ENCODE measurements around the gene LOXL1. TPM values are rescaled to one million over a fixed set of nuclear protein-coding genes. Genes with fewer than 3 reads are reported as not detected.
A peak's percentile ranks its signal among the peaks of the same experiment; 100 is the strongest.

Gene LOXL1
- polyA plus RNA-seq, 1 of the 3 experiments (the other 2 are of a cell fraction), result 50.3 TPM

DNA sequence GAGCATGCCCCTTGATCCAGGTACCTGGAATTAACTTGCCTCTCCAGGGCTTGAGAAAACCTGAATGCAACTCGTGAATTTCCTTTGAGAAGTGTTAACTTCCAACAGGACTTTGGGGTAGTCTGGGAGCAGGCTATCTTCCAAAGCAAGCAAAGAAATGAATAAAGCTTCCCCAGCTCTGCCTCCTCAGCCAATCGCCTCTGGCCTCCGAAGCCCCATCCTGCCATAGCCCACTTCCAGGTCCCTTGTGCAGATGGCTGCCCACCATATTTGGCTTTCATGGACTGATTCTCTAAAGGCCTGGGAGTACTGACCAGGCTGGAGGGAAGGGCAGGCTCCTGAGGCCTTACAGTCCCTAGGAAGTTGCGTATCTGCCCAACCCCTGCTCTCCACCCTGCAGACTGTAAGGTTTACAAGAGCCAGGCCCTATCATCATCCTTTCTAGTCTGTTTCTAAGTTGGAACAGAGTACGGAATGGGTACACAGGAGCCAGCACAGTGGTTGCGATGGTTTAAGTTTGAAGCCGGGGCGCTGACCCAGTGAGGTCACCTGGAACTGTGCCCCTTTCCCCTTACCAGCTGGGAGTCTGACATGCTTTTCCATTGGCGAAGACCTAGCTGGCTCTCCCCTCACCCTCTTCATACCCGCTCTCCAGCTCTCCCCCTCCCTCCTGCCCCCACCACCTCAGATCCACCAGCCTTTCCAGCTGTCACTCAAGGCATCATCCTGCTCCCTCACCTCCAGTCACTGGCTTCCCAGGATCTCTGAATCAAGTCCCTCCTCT, 67.1 kb downstream of the LOXL1 start:
- no peak for DNase-seq
- peaks cover 18% of the 10 kb centered on the region for H3F3A ChIP-seq (replicated peaks; ENCODE audit: insufficient read depth)
- ChIA-PET POLR2A (interaction anchor here (1.4 kb wide), 1 partner anchor 10 kb away, joined by 5 read pairs; no protein-coding TSS in a partner anchor), CTCF (interaction anchor here (0.8 to 5.1 kb wide), 14 partner anchors 10 to 622 kb away, joined by 3 to 37 read pairs (median 4); partner anchors contain the start of gene CLK3)
- H2AFZ ChIP-seq (ENCODE audit: low read depth), result no peak overlapping the region
- H3K27ac ChIP-seq (ENCODE audit: low read depth in 2 of 2, low read length in 1 of 2), result peak overlapping the region; percentile 61 to 88; a peak in 3 of 4 replicates
- WGBS (ENCODE audit: low lambda C conversion rate), result 93% methylated on average over 9 of the region's 10 CpGs
- peak overlapping the region; percentile 82 to 96 for H3K4me3 ChIP-seq (ENCODE audit: low read depth in 2 of 2, low read length in 1 of 2)
- no peaks in the 10 kb centered on the region for H3K9me3 ChIP-seq
- peaks cover 45% of the 10 kb centered on the region for H3K79me2 ChIP-seq (ENCODE audit: insufficient read depth)
- no peaks in the 10 kb centered on the region for H3K9me2 ChIP-seq
- H3K36me3 ChIP-seq (replicated peaks in 1 of 2; ENCODE audit: control insufficient read depth in 1 of 2, insufficient read depth in 2 of 2, low read length in 1 of 2), result peaks cover 0 to 7% of the 10 kb centered on the region in 2 experiments
- no peak for TF ChIP-seq MEF2A (IDR thresholded peaks at IDR 0.05; ENCODE audit: borderline replicate concordance, low read depth)
- TF ChIP-seq, protein P1, sequence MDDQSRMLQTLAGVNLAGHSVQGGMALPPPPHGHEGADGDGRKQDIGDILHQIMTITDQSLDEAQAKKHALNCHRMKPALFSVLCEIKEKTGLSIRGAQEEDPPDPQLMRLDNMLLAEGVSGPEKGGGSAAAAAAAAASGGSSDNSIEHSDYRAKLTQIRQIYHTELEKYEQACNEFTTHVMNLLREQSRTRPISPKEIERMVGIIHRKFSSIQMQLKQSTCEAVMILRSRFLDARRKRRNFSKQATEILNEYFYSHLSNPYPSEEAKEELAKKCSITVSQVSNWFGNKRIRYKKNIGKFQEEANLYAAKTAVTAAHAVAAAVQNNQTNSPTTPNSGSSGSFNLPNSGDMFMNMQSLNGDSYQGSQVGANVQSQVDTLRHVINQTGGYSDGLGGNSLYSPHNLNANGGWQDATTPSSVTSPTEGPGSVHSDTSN (IDR thresholded peaks at IDR 0.05), result peak; percentile 22; the same call in 1 of the 2 replicates
- peak overlapping the region; percentile 84 for H3K9ac ChIP-seq
- H3K4me2 ChIP-seq, result peak overlapping the region; percentile 94
- peaks cover 36 to 37% of the 10 kb centered on the region in 2 experiments for H3K4me1 ChIP-seq (ENCODE audit: control insufficient read depth in 1 of 2, insufficient read depth in 2 of 2, low read depth in 1 of 2, low read length in 1 of 2)
- H4K20me1 ChIP-seq (ENCODE audit: insufficient read depth), result no peaks in the 10 kb centered on the region; the same call in 1 of the 2 replicates
- no peaks in the 10 kb centered on the region for H3K27me3 ChIP-seq (ENCODE audit: insufficient read depth)

DNA sequence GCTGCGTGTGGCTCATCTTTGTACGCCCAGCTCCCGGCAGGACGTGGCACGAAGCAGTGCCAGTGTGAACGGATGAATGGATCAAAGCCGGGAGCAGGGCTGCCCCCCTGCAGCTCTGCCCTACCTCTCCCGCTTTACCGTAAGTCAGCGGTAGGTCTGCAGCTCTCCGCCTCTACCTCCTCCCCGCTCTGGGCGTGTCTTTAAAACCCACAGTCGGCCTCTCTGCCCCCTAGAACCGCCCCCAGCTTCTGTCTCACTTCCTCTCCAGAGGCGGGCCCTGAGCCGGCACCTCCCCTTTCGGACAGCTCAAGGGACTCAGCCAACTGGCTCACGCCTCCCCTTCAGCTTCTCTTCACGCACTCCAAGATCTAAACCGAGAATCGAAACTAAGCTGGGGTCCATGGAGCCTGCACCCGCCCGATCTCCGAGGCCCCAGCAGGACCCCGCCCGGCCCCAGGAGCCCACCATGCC, 68.2 kb downstream of the LOXL1 start, which contains the start of gene PML:
Gene PML (plus strand): TSS at position 304 of the 471 bp plus-strand sequence. CDS start 97 bp downstream, at position 401.
- WGBS (ENCODE audit: low lambda C conversion rate), result under 1% methylated on average over 24 of the region's 27 CpGs
- peaks cover 56% of the 10 kb centered on the region for H3K79me2 ChIP-seq (ENCODE audit: insufficient read depth)
- peak; percentile 96 for DNase-seq

More for the DNA sequence above, 68.2 kb downstream of the LOXL1 start, which contains the start of gene PML:
- Histone ChIP-seq H3K4me1 (ENCODE audit: control insufficient read depth in 1 of 2, insufficient read depth in 2 of 2, low read depth in 1 of 2, low read length in 1 of 2) (peaks cover 32 to 35% of the 10 kb centered on the region in 2 experiments; a peak in 3 of 4 replicates), H3K9me2 (no peaks in the 10 kb centered on the region), H3K4me2 (peak within 1 kb of the TSS; percentile 94), H4K20me1 (ENCODE audit: insufficient read depth) (no peaks in the 10 kb centered on the region; the same call in 1 of the 2 replicates), H3K4me3 (ENCODE audit: low read depth in 2 of 2, low read length in 1 of 2) (peak within 1 kb of the TSS; percentile 82 to 96), H3K27me3 (ENCODE audit: insufficient read depth) (no peaks in the 10 kb centered on the region), H3K9ac (peak within 1 kb of the TSS; percentile 84), H2AFZ (ENCODE audit: low read depth) (peak within 1 kb of the TSS; percentile 74), H3F3A (replicated peaks; ENCODE audit: insufficient read depth) (peaks cover 17% of the 10 kb centered on the region), H3K9me3 (no peaks in the 10 kb centered on the region), H3K36me3 (replicated peaks in 1 of 2; ENCODE audit: control insufficient read depth in 1 of 2, insufficient read depth in 2 of 2, low read length in 1 of 2) (peaks cover 9 to 16% of the 10 kb centered on the region in 2 experiments), H3K27ac (ENCODE audit: low read depth in 2 of 2, low read length in 1 of 2) (peak within 1 kb of the TSS; percentile 61 to 88)
- ChIA-PET CTCF (interaction anchor here (0.8 to 5.1 kb wide), 8 partner anchors 9 to 120 kb away, joined by 3 to 37 read pairs (median 4); no protein-coding TSS in a partner anchor), POLR2A (interaction anchor here (0.6 to 1.4 kb wide), 2 partner anchors 11 to 303 kb away, joined by 4 to 5 read pairs; no protein-coding TSS in a partner anchor)
- TF ChIP-seq, protein P2, sequence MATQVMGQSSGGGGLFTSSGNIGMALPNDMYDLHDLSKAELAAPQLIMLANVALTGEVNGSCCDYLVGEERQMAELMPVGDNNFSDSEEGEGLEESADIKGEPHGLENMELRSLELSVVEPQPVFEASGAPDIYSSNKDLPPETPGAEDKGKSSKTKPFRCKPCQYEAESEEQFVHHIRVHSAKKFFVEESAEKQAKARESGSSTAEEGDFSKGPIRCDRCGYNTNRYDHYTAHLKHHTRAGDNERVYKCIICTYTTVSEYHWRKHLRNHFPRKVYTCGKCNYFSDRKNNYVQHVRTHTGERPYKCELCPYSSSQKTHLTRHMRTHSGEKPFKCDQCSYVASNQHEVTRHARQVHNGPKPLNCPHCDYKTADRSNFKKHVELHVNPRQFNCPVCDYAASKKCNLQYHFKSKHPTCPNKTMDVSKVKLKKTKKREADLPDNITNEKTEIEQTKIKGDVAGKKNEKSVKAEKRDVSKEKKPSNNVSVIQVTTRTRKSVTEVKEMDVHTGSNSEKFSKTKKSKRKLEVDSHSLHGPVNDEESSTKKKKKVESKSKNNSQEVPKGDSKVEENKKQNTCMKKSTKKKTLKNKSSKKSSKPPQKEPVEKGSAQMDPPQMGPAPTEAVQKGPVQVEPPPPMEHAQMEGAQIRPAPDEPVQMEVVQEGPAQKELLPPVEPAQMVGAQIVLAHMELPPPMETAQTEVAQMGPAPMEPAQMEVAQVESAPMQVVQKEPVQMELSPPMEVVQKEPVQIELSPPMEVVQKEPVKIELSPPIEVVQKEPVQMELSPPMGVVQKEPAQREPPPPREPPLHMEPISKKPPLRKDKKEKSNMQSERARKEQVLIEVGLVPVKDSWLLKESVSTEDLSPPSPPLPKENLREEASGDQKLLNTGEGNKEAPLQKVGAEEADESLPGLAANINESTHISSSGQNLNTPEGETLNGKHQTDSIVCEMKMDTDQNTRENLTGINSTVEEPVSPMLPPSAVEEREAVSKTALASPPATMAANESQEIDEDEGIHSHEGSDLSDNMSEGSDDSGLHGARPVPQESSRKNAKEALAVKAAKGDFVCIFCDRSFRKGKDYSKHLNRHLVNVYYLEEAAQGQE (IDR thresholded peaks at IDR 0.05; ENCODE audit: low read depth, low read length), result no peak
- TF ChIP-seq, protein P3, sequence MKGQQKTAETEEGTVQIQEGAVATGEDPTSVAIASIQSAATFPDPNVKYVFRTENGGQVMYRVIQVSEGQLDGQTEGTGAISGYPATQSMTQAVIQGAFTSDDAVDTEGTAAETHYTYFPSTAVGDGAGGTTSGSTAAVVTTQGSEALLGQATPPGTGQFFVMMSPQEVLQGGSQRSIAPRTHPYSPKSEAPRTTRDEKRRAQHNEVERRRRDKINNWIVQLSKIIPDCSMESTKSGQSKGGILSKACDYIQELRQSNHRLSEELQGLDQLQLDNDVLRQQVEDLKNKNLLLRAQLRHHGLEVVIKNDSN (IDR thresholded peaks at IDR 0.05; ENCODE audit: borderline replicate concordance, low read depth), result no peak; the same call in 1 of the 2 replicates
- TF ChIP-seq GATA2 (CRISPR knock-in tag; IDR thresholded peaks at IDR 0.05) (no peak), CHD2 (IDR thresholded peaks at IDR 0.05; ENCODE audit: low read length, partially characterized antibody) (no peak), TAF1 (IDR thresholded peaks at IDR 0.05; ENCODE audit: borderline replicate concordance, low read depth, low read length) (peak; percentile 75), ELF1 (IDR thresholded peaks at IDR 0.05) (peak; percentile 48; the same call in 1 of the 2 replicates), SIN3A (IDR thresholded peaks at IDR 0.05; ENCODE audit: borderline replicate concordance, low read depth, low read length) (0 out of 2 replicates have a peak, but pooled peaks have one; percentile 32), FOXJ3 (CRISPR knock-in tag; IDR thresholded peaks at IDR 0.05) (no peak), GABPA (IDR thresholded peaks at IDR 0.05; ENCODE audit: low read depth) (peak; percentile 68), POLR2AphosphoS5 (IDR thresholded peaks at IDR 0.05; ENCODE audit: low read depth, low read length) (peak; percentile 96), MXI1 (IDR thresholded peaks at IDR 0.05; ENCODE audit: low read depth, low read length) (peak; percentile 93)
- TF ChIP-seq, protein P4, sequence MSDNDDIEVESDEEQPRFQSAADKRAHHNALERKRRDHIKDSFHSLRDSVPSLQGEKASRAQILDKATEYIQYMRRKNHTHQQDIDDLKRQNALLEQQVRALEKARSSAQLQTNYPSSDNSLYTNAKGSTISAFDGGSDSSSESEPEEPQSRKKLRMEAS (IDR thresholded peaks at IDR 0.05; ENCODE audit: low read depth), result 0 out of 2 replicates have a peak, but pooled peaks have one; percentile 26
